ENCODE results near the gene SAP30BP.

DNA sequence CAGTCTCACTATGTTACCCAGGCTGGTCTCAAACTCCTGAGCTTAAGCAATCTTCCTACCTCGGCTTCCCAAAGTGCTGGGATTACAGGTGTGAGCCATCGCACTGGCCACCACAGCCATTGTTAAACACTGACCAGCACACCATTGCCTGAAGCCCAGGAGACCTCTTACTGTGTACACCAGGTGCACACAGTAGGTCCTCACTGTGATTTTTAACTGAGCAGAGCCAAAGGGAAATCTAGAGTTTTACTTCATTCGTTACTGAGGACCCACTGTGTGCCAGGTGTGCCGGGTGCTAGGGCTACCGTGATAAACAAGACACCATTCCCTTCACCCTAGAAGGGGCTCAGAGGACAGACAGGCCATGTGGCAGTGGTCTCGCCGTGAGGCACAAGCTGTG is 58.4 kb downstream of the SAP30BP start:
- TF ChIP-seq POLR2A (IDR thresholded peaks at IDR 0.05; ENCODE audit: low read depth) (no peak), POLR2AphosphoS5 (IDR thresholded peaks at IDR 0.05) (no peak)
- TF ChIP-seq, protein P1, sequence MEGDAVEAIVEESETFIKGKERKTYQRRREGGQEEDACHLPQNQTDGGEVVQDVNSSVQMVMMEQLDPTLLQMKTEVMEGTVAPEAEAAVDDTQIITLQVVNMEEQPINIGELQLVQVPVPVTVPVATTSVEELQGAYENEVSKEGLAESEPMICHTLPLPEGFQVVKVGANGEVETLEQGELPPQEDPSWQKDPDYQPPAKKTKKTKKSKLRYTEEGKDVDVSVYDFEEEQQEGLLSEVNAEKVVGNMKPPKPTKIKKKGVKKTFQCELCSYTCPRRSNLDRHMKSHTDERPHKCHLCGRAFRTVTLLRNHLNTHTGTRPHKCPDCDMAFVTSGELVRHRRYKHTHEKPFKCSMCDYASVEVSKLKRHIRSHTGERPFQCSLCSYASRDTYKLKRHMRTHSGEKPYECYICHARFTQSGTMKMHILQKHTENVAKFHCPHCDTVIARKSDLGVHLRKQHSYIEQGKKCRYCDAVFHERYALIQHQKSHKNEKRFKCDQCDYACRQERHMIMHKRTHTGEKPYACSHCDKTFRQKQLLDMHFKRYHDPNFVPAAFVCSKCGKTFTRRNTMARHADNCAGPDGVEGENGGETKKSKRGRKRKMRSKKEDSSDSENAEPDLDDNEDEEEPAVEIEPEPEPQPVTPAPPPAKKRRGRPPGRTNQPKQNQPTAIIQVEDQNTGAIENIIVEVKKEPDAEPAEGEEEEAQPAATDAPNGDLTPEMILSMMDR (IDR thresholded peaks at IDR 0.05), result no peak
